K562 (cell line): ENCODE measurements around the gene MPC2. TPM values are rescaled to one million over a fixed set of nuclear protein-coding genes. Genes with fewer than 3 reads are reported as not detected.

Experiments used
- CSDE1 ChIP-seq, 2 experiments: fragments of 450-650 bp; IDR thresholded peaks; 2 replicates each; pipeline ENCODE4 v1.6.1; 2016; ENCODE audit warnings: mild to moderate bottlenecking in 1 of 2
- CXXC5 ChIP-seq: fragments of 250-450 bp; sonication (Bioruptor Pico); IDR thresholded peaks from 2 replicates; pipeline ENCODE4 v1.8.0; 2022; ENCODE audit warnings: inconsistent platforms, mild to moderate bottlenecking, moderate library complexity
- FOXP4 ChIP-seq: sonication (generic); formaldehyde crosslinking; IDR thresholded peaks from 2 replicates; pipeline ENCODE4 v1.8.0; 2022; ENCODE audit warnings: mild to moderate bottlenecking, missing genetic modification reagents, borderline replicate concordance
- NR3C1 ChIP-seq: sonication (generic); formaldehyde crosslinking; IDR thresholded peaks from 2 replicates; pipeline ENCODE4 v1.8.1; 2022; ENCODE audit warnings: missing genetic modification reagents
- NR4A1 ChIP-seq, 2 experiments: fragments of 250-450 bp in 1 of 2; fragments of 450-650 bp in 1 of 2; sonication (Bioruptor Pico) in 1 of 2; IDR thresholded peaks; 2 replicates each; pipeline versions ENCODE4 v1.4.0 to v1.6.1; 2016 to 2020; ENCODE audit warnings: mild to moderate bottlenecking in 2 of 2, missing compliant biosample characterization in 1 of 2, missing genetic modification characterization in 1 of 2, moderate library complexity in 1 of 2
- RNF219 ChIP-seq: fragments of 250-450 bp; sonication (Bioruptor Pico); IDR thresholded peaks from 2 replicates; pipeline ENCODE4 v1.5.0; 2022; ENCODE audit warnings: mild to moderate bottlenecking
- SUPT5H ChIP-seq: fragments of 450-650 bp; IDR thresholded peaks from 2 replicates; pipeline ENCODE4 v1.6.1; 2016
- TARDBP ChIP-seq: fragments of 450-650 bp; IDR thresholded peaks from 2 replicates; pipeline ENCODE4 v1.6.1; 2016
- THAP7 ChIP-seq: fragments of 250-450 bp; sonication (Bioruptor Pico); IDR thresholded peaks from 2 replicates; pipeline ENCODE4 v1.5.0; 2021
- TSHZ1 ChIP-seq: fragments of 250-450 bp; sonication (Bioruptor Pico); IDR thresholded peaks from 2 replicates; pipeline ENCODE4 v1.4.0; 2020; ENCODE audit warnings: mild to moderate bottlenecking, moderate library complexity
- VEZF1 ChIP-seq: fragments of 200-800 bp; sonication (Bioruptor generic); IDR thresholded peaks from 2 replicates; pipeline ENCODE4 v1.6.1; 2017; ENCODE audit warnings: missing genetic modification characterization, missing compliant biosample characterization
- XRCC4 ChIP-seq: IDR thresholded peaks from one replicate; pipeline ENCODE4 v1.6.1; 2011; ENCODE audit not compliant: insufficient read depth, insufficient read length; ENCODE audit errors: extremely low read depth
- ZFP1 ChIP-seq: fragments of 450-650 bp; formaldehyde crosslinking; IDR thresholded peaks from 2 replicates; pipeline ENCODE4 v1.4.0; 2020; ENCODE audit warnings: mild to moderate bottlenecking, mixed read lengths
- ZNF449 ChIP-seq: fragments of 250-450 bp; sonication (Bioruptor Pico); IDR thresholded peaks from 2 replicates; pipeline ENCODE4 v1.8.0; 2022; ENCODE audit warnings: moderate library complexity, mild to moderate bottlenecking, inconsistent platforms
- ZNF79 ChIP-seq: fragments of 250-450 bp; sonication (Bioruptor Pico); IDR thresholded peaks from 2 replicates; pipeline ENCODE4 v1.4.0; 2020; ENCODE audit warnings: low read depth, mild to moderate bottlenecking, moderate library complexity
- polyA plus RNA-seq, 8 experiments: library from polyadenylated mRNA; depleted of rRNA in 4 of 8; stranded (reverse) in 5 of 8; unstranded in 3 of 8; fragments of >200 nt; fragmentation: Nextera tagmentation in 2 of 8; fragmentation: Illumina TruSeq in 1 of 8; extraction: Ambion mirVana in 2 of 8; extraction: Trizol in 1 of 8; gene quantifications; 2 replicates each; pipeline versions ENCODE4 v1.2.1 to v1.2.3, GENCODE V29; 2011 to 2014; ENCODE audit warnings: inconsistent platforms in 1 of 8, missing spikeins in 1 of 8
- total RNA-seq, 7 experiments: library from RNA; depleted of rRNA in 6 of 7; stranded (reverse); fragments of >200 nt in 6 of 7; fragmentation: Illumina TruSeq in 2 of 7; extraction: Trizol in 2 of 7; gene quantifications; 2 replicates each; pipeline versions ENCODE4 v1.2.1 to v1.2.3, GENCODE V29; 2011 to 2021; ENCODE audit warnings: low replicate concordance in 1 of 7

MPC2 gene
- total and polyA plus RNA-seq, 9 of the 15 experiments (the other 6 are each of a cell fraction or from before 2014, with no cell fraction given): 70.7 to 179 (median 144) TPM

GRCh38 chr1:167936930-167937708 is at the start of gene MPC2 (continued):
- TF ChIP-seq FOXP4 (no peak), XRCC4 (no peak), VEZF1 (CRISPR knock-in tag) (no peak), THAP7 (CRISPR knock-in tag) (no peak), CXXC5 (CRISPR knock-in tag) (peak; percentile 38), TARDBP (no peak), NR3C1 (CRISPR knock-in tag) (0 out of 2 replicates have a peak, but pooled peaks have one; percentile 30), NR4A1 (CRISPR knock-in tag; IDR thresholded peaks at IDR 0.05) (no peak), NR4A1 (tag; IDR thresholded peaks at IDR 0.05) (no peak), CSDE1 (IDR thresholded peaks at IDR 0.05) (no peak; a peak in 1 of 4 replicates), ZNF79 (CRISPR knock-in tag) (no peak), RNF219 (CRISPR knock-in tag) (no peak), ZNF449 (CRISPR knock-in tag) (no peak), ZFP1 (CRISPR knock-in tag) (no peak), SUPT5H (peak; percentile 76), TSHZ1 (CRISPR knock-in tag) (no peak)
